Lung (tissue), 12 donors: Measurements from ENCODE around the gene NR2C2. TPM values are rescaled to one million over a fixed set of nuclear protein-coding genes. Genes with fewer than 3 reads are reported as not detected.

Experiments
- ATAC-seq: fragments of 200-7000 bp; cut with Tn5 transposase; one replicate; pipeline ENCODE4 v1.9.1; 2020; ENCODE audit warnings: moderate number of reproducible peaks; ENCODE audit not compliant: insufficient read depth, low FRiP score
- DNase-seq, 3 donors: peaks; one replicate each; pipeline ENCODE4 v3.0.0-alpha.2; 2013 to 2017
- H3K27ac ChIP-seq, 2 donors: one replicate each; pipeline ENCODE4 v1.5.1; 2013; ENCODE audit warnings: mild to moderate bottlenecking in 2 of 2, moderate library complexity in 2 of 2, control low read depth in 1 of 2, inconsistent platforms in 1 of 2, low read depth in 1 of 2, low read length in 1 of 2
- H3K27me3 ChIP-seq, 3 donors: one replicate each; pipeline ENCODE4 v1.5.1; 2013; ENCODE audit warnings: low read length in 2 of 3; ENCODE audit not compliant: control insufficient read depth in 3 of 3, insufficient read depth in 3 of 3
- H3K36me3 ChIP-seq, 4 donors: one replicate each; pipeline ENCODE4 v1.5.1; 2013; ENCODE audit warnings: low read length in 4 of 4, mild to moderate bottlenecking in 1 of 4, moderate library complexity in 1 of 4; ENCODE audit not compliant: control insufficient read depth in 4 of 4, insufficient read depth in 4 of 4
- H3K4me1 ChIP-seq, 5 donors: one replicate each; pipeline ENCODE4 v1.5.1; 2013; ENCODE audit warnings: low read length in 5 of 5, mild to moderate bottlenecking in 2 of 5, moderate library complexity in 1 of 5; ENCODE audit not compliant: control insufficient read depth in 5 of 5, insufficient read depth in 5 of 5
- H3K4me3 ChIP-seq: one replicate; pipeline ENCODE4 v1.5.1; 2013; ENCODE audit warnings: mild to moderate bottlenecking, control low read depth, moderate library complexity
- H3K9ac ChIP-seq, 2 donors: one replicate each; pipeline ENCODE4 v1.5.1; 2013; ENCODE audit warnings: low read length in 2 of 2, control low read depth in 1 of 2; ENCODE audit not compliant: insufficient read depth in 1 of 2
- H3K9me3 ChIP-seq, 4 donors: one replicate each; pipeline ENCODE4 v1.5.1; 2013; ENCODE audit warnings: low read length in 3 of 4, mild to moderate bottlenecking in 1 of 4, moderate library complexity in 1 of 4; ENCODE audit not compliant: control insufficient read depth in 4 of 4, insufficient read depth in 3 of 4
- CTCF ChIP-seq: IDR thresholded peaks from 2 replicates; pipeline ENCODE4 v1.5.1; 2012; ENCODE audit warnings: mild to moderate bottlenecking; ENCODE audit errors: control extremely low read depth, extremely low read depth
- WGBS, 2 donors: extraction: QIAGEN DNeasy Blood & Tissue Kit; methylation state at CpG; one replicate each; pipeline ENCODE4 v1.1.7; 2013; 5-methylcytosine and 5-hydroxymethylcytosine counted together
- polyA plus RNA-seq, 2 donors: library from polyadenylated mRNA; stranded (reverse); fragments of 200-250 nt; gene quantifications; one replicate each; pipeline ENCODE4 v1.2.1, GENCODE V29; 2013
- total RNA-seq, 2 donors: library from RNA; depleted of rRNA in 1 of 2; stranded (reverse); fragments of >200 nt in 1 of 2; gene quantifications; one replicate each; pipeline ENCODE4 v1.2.1, GENCODE V29; 2014 to 2021
- donor health status: control.
- donor health status: control.
- donor health status: Bipolar disorder and iron deficiency.
- donor health status: healthy.
- donor health status: DM: yes; HTN: yes; CAD: no.

NR2C2 gene
- total and polyA plus RNA-seq, 4 donors: 9.2 to 71.0 (median 24.8) TPM

- Histone ChIP-seq H3K27ac (no peak overlapping the region), H3K9me3 (no peaks in the 10 kb centered on the region), H3K9ac (no peak overlapping the region), H3K4me1 (peaks cover 2 to 16% (median 10%) of the 10 kb centered on the region in 5 donors), H3K36me3 (peaks cover 25 to 51% (median 39%) of the 10 kb centered on the region in 4 donors), H3K4me3 (no peak overlapping the region), H3K27me3 (no peaks in the 10 kb centered on the region)
- ATAC-seq (no peak), DNase-seq (no peak)
- WGBS, 2 donors: 73 to 84% methylated on average over 1 of the region's 1 CpG
- TF ChIP-seq CTCF: no peak
These were observed 98.3 kb downstream of the NR2C2 start for GRCh38 chr3:15045667-15046066.

GRCh38 chr3:15049584-15049983, 102.2 kb downstream of the NR2C2 start:
- no peaks in the 10 kb centered on the region for H3K27me3 ChIP-seq
- no peak overlapping the region for H3K27ac ChIP-seq
- 97 to 98% methylated on average over 2 of the region's 2 CpGs for WGBS, 2 donors
- no peak for TF ChIP-seq CTCF
- H3K4me1 ChIP-seq: no peaks in the 10 kb centered on the region
- DNase-seq: no peak
- ATAC-seq: no peak
- peaks cover 20 to 44% (median 34%) of the 10 kb centered on the region in 4 donors for H3K36me3 ChIP-seq
- no peaks in the 10 kb centered on the region for H3K9me3 ChIP-seq
- H3K4me3 ChIP-seq: no peak overlapping the region
- no peak overlapping the region for H3K9ac ChIP-seq

- 84 to 89% methylated on average over 3 of the region's 3 CpGs for WGBS, 2 donors
- no peak for TF ChIP-seq CTCF
- Histone ChIP-seq H3K9me3 (no peaks in the 10 kb centered on the region), H3K9ac (no peak overlapping the region), H3K27ac (no peak overlapping the region), H3K4me3 (no peak overlapping the region), H3K36me3 (peaks cover 20 to 41% (median 26%) of the 10 kb centered on the region in 4 donors), H3K4me1 (no peaks in the 10 kb centered on the region), H3K27me3 (no peaks in the 10 kb centered on the region)
- no peak for DNase-seq
- no peak for ATAC-seq
These were observed 103.2 kb downstream of the NR2C2 start for GRCh38 chr3:15050405-15051092.
